HEK293 (cell line): ENCODE data around the gene KRTAP5-8.

ENCODE experiments used
- CTCF ChIA-PET: fragments of 350-600 bp; formaldehyde crosslinking; extraction: SDS; loops from one replicate; lab custom pipeline; 2021; ENCODE audit warnings: antibody characterized with exemption; lab: Yijun Ruan, JAX
- POLR2A ChIA-PET: fragments of 300-600 bp; formaldehyde crosslinking; extraction: SDS; loops from one replicate; lab custom pipeline; 2020; ENCODE audit warnings: antibody characterized with exemption, inconsistent platforms; lab: Yijun Ruan, JAX
- H3K27ac ChIP-seq: fragments of 200-500 bp; sonication (Bioruptor generic); 2 replicates; pipeline ENCODE4 v1.5.1; 2014; ENCODE audit warnings: low read depth, low read length, control low read depth, inconsistent platforms; ENCODE audit errors: extremely low read depth
- H3K36me3 ChIP-seq, 2 experiments: fragments of 200-500 bp in 1 of 2; sonication (Bioruptor generic) in 1 of 2; 1 replicate in 1 of 2; 2 replicates in 1 of 2; pipeline ENCODE4 v1.5.1; 2014 to 2017; ENCODE audit warnings: inconsistent platforms in 2 of 2, low read length in 2 of 2; ENCODE audit not compliant: control insufficient read depth in 2 of 2, insufficient read depth in 1 of 2
- H3K4me1 ChIP-seq: fragments of 200-500 bp; sonication (Bioruptor generic); 2 replicates; pipeline ENCODE4 v1.5.1; 2014; ENCODE audit warnings: mild to moderate bottlenecking, low read length, inconsistent platforms; ENCODE audit not compliant: control insufficient read depth, insufficient read depth
- H3K4me3 ChIP-seq: 2 replicates; pipeline ENCODE4 v1.5.1; 2011; ENCODE audit warnings: low read depth, mild to moderate bottlenecking, control low read depth, low read length, moderate library complexity
- H3K9me3 ChIP-seq: fragments of 200-500 bp; sonication (Bioruptor generic); 2 replicates; pipeline ENCODE4 v1.5.1; 2014; ENCODE audit warnings: low read depth, low read length, inconsistent platforms; ENCODE audit not compliant: control insufficient read depth, insufficient read depth
- EGR2 ChIP-seq: fragments of 450-650 bp; formaldehyde crosslinking; IDR thresholded peaks from 2 replicates; pipeline ENCODE4 v1.5.1; 2016; ENCODE audit warnings: low read depth, missing biosample characterization, missing genetic modification characterization
- HIC1 ChIP-seq: fragments of 450-650 bp; formaldehyde crosslinking; IDR thresholded peaks from 2 replicates; pipeline ENCODE4 v1.5.1; 2016; ENCODE audit warnings: missing biosample characterization, missing genetic modification characterization
- HOXA7 ChIP-seq: sonication (generic); formaldehyde crosslinking; IDR thresholded peaks from 2 replicates; pipeline ENCODE4 v1.8.1; 2022; ENCODE audit warnings: missing genetic modification reagents, borderline replicate concordance
- HOXC10 ChIP-seq: sonication (generic); formaldehyde crosslinking; IDR thresholded peaks from 2 replicates; pipeline ENCODE4 v1.8.1; 2023; ENCODE audit warnings: mild to moderate bottlenecking, missing genetic modification reagents
- KLF16 ChIP-seq: fragments of 450-650 bp; formaldehyde crosslinking; IDR thresholded peaks from 2 replicates; pipeline ENCODE4 v1.5.1; 2017; ENCODE audit warnings: missing biosample characterization, missing genetic modification characterization
- SALL2 ChIP-seq: fragments of 450-650 bp; formaldehyde crosslinking; IDR thresholded peaks from 2 replicates; pipeline ENCODE4 v1.5.0; 2017; ENCODE audit warnings: missing biosample characterization, mild to moderate bottlenecking, missing genetic modification characterization, borderline replicate concordance
- SCRT2 ChIP-seq: fragments of 450-650 bp; formaldehyde crosslinking; IDR thresholded peaks from 2 replicates; pipeline ENCODE4 v1.5.1; 2016; ENCODE audit warnings: missing biosample characterization, missing genetic modification characterization
- SP2 ChIP-seq: fragments of 450-650 bp; formaldehyde crosslinking; IDR thresholded peaks from 2 replicates; pipeline ENCODE4 v1.5.1; 2016; ENCODE audit warnings: missing biosample characterization, missing genetic modification characterization
- ZBTB1 ChIP-seq: fragments of 450-650 bp; formaldehyde crosslinking; IDR thresholded peaks from 2 replicates; pipeline ENCODE4 v1.5.1; 2016; ENCODE audit warnings: missing biosample characterization, missing genetic modification characterization
- ZIC2 ChIP-seq: fragments of 450-650 bp; formaldehyde crosslinking; IDR thresholded peaks from 2 replicates; pipeline ENCODE4 v1.5.1; 2016; ENCODE audit warnings: missing biosample characterization, missing genetic modification characterization
- ZNF112 ChIP-seq: fragments of 450-650 bp; formaldehyde crosslinking; IDR thresholded peaks from 2 replicates; pipeline ENCODE4 v1.5.0; 2017; ENCODE audit warnings: missing biosample characterization, missing genetic modification characterization
- ZNF138 ChIP-seq: fragments of 450-650 bp; formaldehyde crosslinking; IDR thresholded peaks from 2 replicates; pipeline ENCODE4 v1.5.1; 2016; ENCODE audit warnings: missing biosample characterization, missing genetic modification characterization, borderline replicate concordance
- ZNF16 ChIP-seq: fragments of 450-650 bp; formaldehyde crosslinking; IDR thresholded peaks from 2 replicates; pipeline ENCODE4 v1.5.1; 2016; ENCODE audit warnings: low read depth, missing biosample characterization, missing genetic modification characterization
- ZNF223 ChIP-seq: fragments of 450-650 bp; formaldehyde crosslinking; IDR thresholded peaks from 2 replicates; pipeline ENCODE4 v1.5.1; 2016; ENCODE audit warnings: missing biosample characterization, missing genetic modification characterization
- ZNF239 ChIP-seq: fragments of 450-650 bp; formaldehyde crosslinking; IDR thresholded peaks from 2 replicates; pipeline ENCODE4 v1.5.1; 2016; ENCODE audit warnings: missing biosample characterization, missing genetic modification characterization
- ZNF292 ChIP-seq: fragments of 450-650 bp; formaldehyde crosslinking; IDR thresholded peaks from 2 replicates; pipeline ENCODE4 v1.5.1; 2016; ENCODE audit warnings: low read depth, missing biosample characterization, missing genetic modification characterization, borderline replicate concordance
- ZNF423 ChIP-seq: fragments of 450-650 bp; formaldehyde crosslinking; IDR thresholded peaks from 2 replicates; pipeline ENCODE4 v1.5.1; 2016; ENCODE audit warnings: missing biosample characterization, missing genetic modification characterization
- ZNF426 ChIP-seq: fragments of 450-650 bp; formaldehyde crosslinking; IDR thresholded peaks from 2 replicates; pipeline ENCODE4 v1.5.1; 2017; ENCODE audit warnings: missing biosample characterization, missing genetic modification characterization, mild to moderate bottlenecking, inconsistent platforms, moderate library complexity
- ZNF433 ChIP-seq: fragments of 450-650 bp; formaldehyde crosslinking; IDR thresholded peaks from 2 replicates; pipeline ENCODE4 v1.5.1; 2016; ENCODE audit warnings: missing biosample characterization, missing genetic modification characterization, low read depth
- ZNF473 ChIP-seq: fragments of 450-650 bp; formaldehyde crosslinking; IDR thresholded peaks from 2 replicates; pipeline ENCODE4 v1.5.1; 2017; ENCODE audit warnings: missing biosample characterization, missing genetic modification characterization
- ZNF600 ChIP-seq: fragments of 450-650 bp; formaldehyde crosslinking; IDR thresholded peaks from 2 replicates; pipeline ENCODE4 v1.5.1; 2016; ENCODE audit warnings: missing biosample characterization, missing genetic modification characterization
- ZNF626 ChIP-seq: fragments of 450-650 bp; sonication (Bioruptor Pico); formaldehyde crosslinking; IDR thresholded peaks from 2 replicates; pipeline ENCODE4 v1.5.1; 2018; ENCODE audit warnings: missing biosample characterization, missing genetic modification characterization, inconsistent platforms
- ZNF670 ChIP-seq: fragments of 450-650 bp; formaldehyde crosslinking; IDR thresholded peaks from 2 replicates; pipeline ENCODE4 v1.5.1; 2016; ENCODE audit warnings: missing biosample characterization, missing genetic modification characterization, low read depth
- ZNF707 ChIP-seq: fragments of 450-650 bp; formaldehyde crosslinking; IDR thresholded peaks from 2 replicates; pipeline ENCODE4 v1.5.1; 2016; ENCODE audit warnings: missing biosample characterization, missing genetic modification characterization
- ZNF76 ChIP-seq: fragments of 450-650 bp; formaldehyde crosslinking; IDR thresholded peaks from 2 replicates; pipeline ENCODE4; 2016; ENCODE audit warnings: low read depth, missing biosample characterization, missing genetic modification characterization, borderline replicate concordance
- ZNF768 ChIP-seq: fragments of 450-650 bp; formaldehyde crosslinking; IDR thresholded peaks from 2 replicates; pipeline ENCODE4 v1.5.1; 2018; ENCODE audit warnings: missing biosample characterization, mild to moderate bottlenecking, missing genetic modification characterization
- ZNF776 ChIP-seq: fragments of 450-650 bp; formaldehyde crosslinking; IDR thresholded peaks from 2 replicates; pipeline ENCODE4 v1.5.0; 2017; ENCODE audit warnings: missing biosample characterization, missing genetic modification characterization, borderline replicate concordance
- ZSCAN23 ChIP-seq: fragments of 450-650 bp; formaldehyde crosslinking; IDR thresholded peaks from 2 replicates; pipeline ENCODE4 v1.5.1; 2016; ENCODE audit warnings: missing biosample characterization, missing genetic modification characterization
- TF ChIP-seq, protein P1 (sequence below): fragments of 450-650 bp; formaldehyde crosslinking; IDR thresholded peaks from 2 replicates; pipeline ENCODE4 v1.5.1; 2016; ENCODE audit warnings: missing biosample characterization, missing genetic modification characterization, borderline replicate concordance
- TF ChIP-seq, protein P2 (sequence below): fragments of 450-650 bp; formaldehyde crosslinking; IDR thresholded peaks from 2 replicates; pipeline ENCODE4 v1.5.1; 2016; ENCODE audit warnings: missing biosample characterization, missing genetic modification characterization

The KRTAP5-8 gene

DNA sequence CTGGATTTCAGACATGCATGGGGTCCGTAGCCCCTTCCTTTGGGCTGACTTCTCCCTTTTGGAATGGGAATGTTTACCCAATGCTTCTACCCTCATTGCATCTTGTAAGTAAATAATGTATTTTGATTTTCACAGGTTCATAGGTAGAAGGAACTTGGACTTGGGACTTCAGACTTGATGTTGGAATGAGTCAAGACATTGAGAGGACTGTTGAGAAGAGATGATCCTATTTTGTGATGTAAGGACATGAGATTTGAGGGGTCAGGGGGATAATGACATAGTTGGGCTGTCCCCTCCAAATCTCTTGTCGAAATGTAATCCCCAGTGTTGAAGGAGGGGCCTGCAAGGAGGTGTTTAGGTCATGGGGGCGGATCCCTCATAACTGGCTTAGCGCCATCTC, 26.6 kb downstream of the KRTAP5-8 start (continued):
- no peak for TF ChIP-seq ZNF138 (tag by site-specific recombination)
- TF ChIP-seq ZNF76 (tag by site-specific recombination) = no peak
- TF ChIP-seq ZNF223 (tag by site-specific recombination) = no peak
- TF ChIP-seq ZNF292 (tag by site-specific recombination) = no peak
- TF ChIP-seq EGR2 (tag by site-specific recombination) = no peak
- no peak for TF ChIP-seq SP2 (tag by site-specific recombination)
- no peak for TF ChIP-seq ZBTB1
- TF ChIP-seq ZNF433 (tag by site-specific recombination) = no peak
- no peak for TF ChIP-seq ZNF112
- TF ChIP-seq, all 188 proteins: peak for 0

GRCh38 chr11:71565263-71565662, 27.4 kb downstream of the KRTAP5-8 start, which contains the start of gene KRTAP5-10:
Gene KRTAP5-10 (plus strand): TSS chr11:71565563. CDS start chr11:71565588, 25 bp downstream.
- Histone ChIP-seq H3K27ac (no peak within 1 kb of the TSS), H3K4me3 (no peak within 1 kb of the TSS), H3K36me3 (no peaks in the 10 kb centered on the region), H3K4me1 (no peaks in the 10 kb centered on the region), H3K9me3 (no peaks in the 10 kb centered on the region)
- TF ChIP-seq, protein P1, sequence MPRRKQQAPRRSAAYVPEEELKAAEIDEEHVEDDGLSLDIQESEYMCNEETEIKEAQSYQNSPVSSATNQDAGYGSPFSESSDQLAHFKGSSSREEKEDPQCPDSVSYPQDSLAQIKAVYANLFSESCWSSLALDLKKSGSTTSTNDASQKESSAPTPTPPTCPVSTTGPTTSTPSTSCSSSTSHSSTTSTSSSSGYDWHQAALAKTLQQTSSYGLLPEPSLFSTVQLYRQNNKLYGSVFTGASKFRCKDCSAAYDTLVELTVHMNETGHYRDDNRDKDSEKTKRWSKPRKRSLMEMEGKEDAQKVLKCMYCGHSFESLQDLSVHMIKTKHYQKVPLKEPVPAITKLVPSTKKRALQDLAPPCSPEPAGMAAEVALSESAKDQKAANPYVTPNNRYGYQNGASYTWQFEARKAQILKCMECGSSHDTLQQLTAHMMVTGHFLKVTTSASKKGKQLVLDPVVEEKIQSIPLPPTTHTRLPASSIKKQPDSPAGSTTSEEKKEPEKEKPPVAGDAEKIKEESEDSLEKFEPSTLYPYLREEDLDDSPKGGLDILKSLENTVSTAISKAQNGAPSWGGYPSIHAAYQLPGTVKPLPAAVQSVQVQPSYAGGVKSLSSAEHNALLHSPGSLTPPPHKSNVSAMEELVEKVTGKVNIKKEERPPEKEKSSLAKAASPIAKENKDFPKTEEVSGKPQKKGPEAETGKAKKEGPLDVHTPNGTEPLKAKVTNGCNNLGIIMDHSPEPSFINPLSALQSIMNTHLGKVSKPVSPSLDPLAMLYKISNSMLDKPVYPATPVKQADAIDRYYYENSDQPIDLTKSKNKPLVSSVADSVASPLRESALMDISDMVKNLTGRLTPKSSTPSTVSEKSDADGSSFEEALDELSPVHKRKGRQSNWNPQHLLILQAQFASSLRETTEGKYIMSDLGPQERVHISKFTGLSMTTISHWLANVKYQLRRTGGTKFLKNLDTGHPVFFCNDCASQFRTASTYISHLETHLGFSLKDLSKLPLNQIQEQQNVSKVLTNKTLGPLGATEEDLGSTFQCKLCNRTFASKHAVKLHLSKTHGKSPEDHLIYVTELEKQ (tag by site-specific recombination) = no peak
- TF ChIP-seq ZNF776 (tag by site-specific recombination) = no peak
- TF ChIP-seq ZIC2 = no peak
- no peak for TF ChIP-seq ZNF600
- POLR2A ChIA-PET = no interaction called here
- CTCF ChIA-PET = no interaction called here

- no peak overlapping the region for H3K27ac ChIP-seq
- H3K4me3 ChIP-seq = no peak overlapping the region
- TF ChIP-seq ZNF423 (tag by site-specific recombination) (no peak), HOXC10 (CRISPR knock-in tag) (no peak), HIC1 (tag by site-specific recombination) (no peak), SALL2 (tag by site-specific recombination) (no peak), ZSCAN23 (no peak), ZNF426 (tag by site-specific recombination) (no peak), ZNF16 (tag by site-specific recombination) (no peak), ZNF670 (no peak), ZNF768 (no peak), ZNF626 (tag by site-specific recombination) (no peak), KLF16 (tag by site-specific recombination) (no peak), ZNF112 (no peak), SCRT2 (no peak), ZNF707 (tag by site-specific recombination) (no peak), HOXA7 (CRISPR knock-in tag) (no peak), ZNF239 (tag by site-specific recombination) (no peak), ZNF473 (tag by site-specific recombination) (no peak)
- TF ChIP-seq, protein P2, sequence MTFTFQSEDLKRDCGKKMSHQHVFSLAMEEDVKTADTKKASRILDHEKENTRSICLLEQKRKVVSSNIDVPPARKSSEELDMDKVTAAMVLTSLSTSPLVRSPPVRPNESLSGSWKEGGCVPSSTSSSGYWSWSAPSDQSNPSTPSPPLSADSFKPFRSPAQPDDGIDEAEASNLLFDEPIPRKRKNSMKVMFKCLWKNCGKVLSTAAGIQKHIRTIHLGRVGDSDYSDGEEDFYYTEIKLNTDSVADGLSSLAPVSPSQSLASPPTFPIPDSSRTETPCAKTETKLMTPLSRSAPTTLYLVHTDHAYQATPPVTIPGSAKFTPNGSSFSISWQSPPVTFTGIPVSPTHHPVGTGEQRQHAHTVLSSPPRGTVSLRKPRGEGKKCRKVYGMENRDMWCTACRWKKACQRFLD = no peak
- H3K9me3 ChIP-seq = no peaks in the 10 kb centered on the region
- H3K4me1 ChIP-seq = no peaks in the 10 kb centered on the region
- POLR2A ChIA-PET = no interaction called here
- CTCF ChIA-PET = no interaction called here
- H3K36me3 ChIP-seq = no peaks in the 10 kb centered on the region
Measured at GRCh38 chr11:71566081-71566620, 28.3 kb downstream of the KRTAP5-8 start.
